GM12874 (cell line): ENCODE data around the gene TANC1.

Source experiments
- CTCF ChIP-seq: IDR thresholded peaks from 2 replicates; pipeline ENCODE4 v1.5.1; 2011; ENCODE audit warnings: low read depth, mild to moderate bottlenecking, control low read depth, low read length, moderate library complexity; ENCODE audit not compliant: insufficient read depth

TANC1 gene

GRCh38 chr2:159144776-159145614, 176.6 kb downstream of the TANC1 start:
- TF ChIP-seq CTCF, result no peak

- TF ChIP-seq CTCF, result no peak
Observed at GRCh38 chr2:159145745-159146354, 177.4 kb downstream of the TANC1 start.

GRCh38 chr2:159146996-159147666, 178.7 kb downstream of the TANC1 start:
- TF ChIP-seq CTCF, result no peak

- no peak for TF ChIP-seq CTCF
Observed at GRCh38 chr2:159147690-159148089, 179.2 kb downstream of the TANC1 start.

- TF ChIP-seq CTCF, result no peak
Observed at GRCh38 chr2:159148901-159149300, 180.5 kb downstream of the TANC1 start.

GRCh38 chr2:159149747-159150146, 181.3 kb downstream of the TANC1 start:
- TF ChIP-seq CTCF, result no peak

GRCh38 chr2:159150280-159150746, 181.9 kb downstream of the TANC1 start:
- TF ChIP-seq CTCF, result no peak
